ENCODE measurements around the gene PRPH2. TPM values are rescaled to one million over a fixed set of nuclear protein-coding genes. Genes with fewer than 3 reads are reported as not detected.
A peak's percentile ranks its signal among the peaks of the same experiment; 100 is the strongest.
"Not testable (repeated sequence)": the region's sequence is repeated elsewhere in the genome, so short reads cannot be mapped to it uniquely, and the experiment has no call there.

PRPH2 gene
- total and polyA plus RNA-seq, 2 donors (not counting 3 experiments of a cell fraction or from before 2014, with no cell fraction given), result 0.40 to 0.46 TPM

GRCh38 chr6:42702786-42703185 is 19.6 kb downstream of the PRPH2 start:
- H3K4me2 ChIP-seq (ENCODE audit: insufficient read depth, low read length); H2AFZ ChIP-seq (ENCODE audit: low read depth, low read length); BruUV-seq (replicated peaks); H3K9me3 ChIP-seq (replicated peaks; ENCODE audit: control insufficient read depth, insufficient read depth, low read length); H3K4me1 ChIP-seq (ENCODE audit: control insufficient read depth, extremely low read depth, insufficient read depth, low read length); H4K20me1 ChIP-seq (replicated peaks; ENCODE audit: control insufficient read depth, extremely low read depth, insufficient read depth, low read length); H3K27me3 ChIP-seq (ENCODE audit: control insufficient read depth in 2 of 2, insufficient read depth in 2 of 2, low read length in 2 of 2); H3K4me3 ChIP-seq (replicated peaks in 1 of 3; ENCODE audit: insufficient read depth in 1 of 3, low read depth in 1 of 3, low read length in 3 of 3); H3K36me3 ChIP-seq (ENCODE audit: control insufficient read depth in 2 of 2, extremely low read depth in 1 of 2, insufficient read depth in 2 of 2, low read length in 2 of 2); H3K9me1 ChIP-seq (replicated peaks; ENCODE audit: control insufficient read depth, extremely low read depth, insufficient read depth, low read length); intact Hi-C loops (cut with micrococcal nuclease); H3K9ac ChIP-seq (replicated peaks; ENCODE audit: extremely low read depth, insufficient read depth, low read length); H3K27ac ChIP-seq (ENCODE audit: insufficient read depth, low read depth, low read length); H3K79me2 ChIP-seq (ENCODE audit: control insufficient read depth, insufficient read depth, low read length); dilution Hi-C loops (cut with MboI; ENCODE audit: extremely low pct_ligation_motif_present, low sequenced_read_pairs); DNase-seq (ENCODE audit: low read depth, low spot score); FAIRE-seq: not testable (repeated sequence)
- ChIA-PET POLR2A (interaction anchor here (1.2 kb wide), 1 partner anchor 11 kb away, joined by 3 read pairs; no protein-coding TSS in a partner anchor), CTCF (interaction anchor here (0.7 to 2.5 kb wide), 3 partner anchors 10 to 23 kb away, joined by 3 to 6 read pairs (median 5); no protein-coding TSS in a partner anchor)

GRCh38 chr6:42702200-42702599 is 20.2 kb downstream of the PRPH2 start:
- H3K4me3 ChIP-seq (replicated peaks in 1 of 3; ENCODE audit: insufficient read depth in 1 of 3, low read depth in 1 of 3, low read length in 3 of 3), result no peak overlapping the region
- no peak overlapping the region for H2AFZ ChIP-seq (ENCODE audit: low read depth, low read length)
- TF ChIP-seq EZH2 (IDR thresholded peaks at IDR 0.05; ENCODE audit: borderline replicate concordance, low read depth, low read length, severe bottlenecking) (no peak), JUN (IDR thresholded peaks at IDR 0.05; ENCODE audit: borderline replicate concordance, insufficient read depth, insufficient read length, low read depth) (peak; percentile 29), GATA2 (IDR thresholded peaks at IDR 0.05; ENCODE audit: insufficient read depth, insufficient read length, low read depth, low read length) (peak; percentile 62), FOS (IDR thresholded peaks at IDR 0.05; ENCODE audit: borderline replicate concordance, insufficient read depth, low read length) (peak; percentile 70), MYC (IDR thresholded peaks at IDR 0.05; ENCODE audit: low read depth, low read length) (no peak)
- TF ChIP-seq, protein P1, sequence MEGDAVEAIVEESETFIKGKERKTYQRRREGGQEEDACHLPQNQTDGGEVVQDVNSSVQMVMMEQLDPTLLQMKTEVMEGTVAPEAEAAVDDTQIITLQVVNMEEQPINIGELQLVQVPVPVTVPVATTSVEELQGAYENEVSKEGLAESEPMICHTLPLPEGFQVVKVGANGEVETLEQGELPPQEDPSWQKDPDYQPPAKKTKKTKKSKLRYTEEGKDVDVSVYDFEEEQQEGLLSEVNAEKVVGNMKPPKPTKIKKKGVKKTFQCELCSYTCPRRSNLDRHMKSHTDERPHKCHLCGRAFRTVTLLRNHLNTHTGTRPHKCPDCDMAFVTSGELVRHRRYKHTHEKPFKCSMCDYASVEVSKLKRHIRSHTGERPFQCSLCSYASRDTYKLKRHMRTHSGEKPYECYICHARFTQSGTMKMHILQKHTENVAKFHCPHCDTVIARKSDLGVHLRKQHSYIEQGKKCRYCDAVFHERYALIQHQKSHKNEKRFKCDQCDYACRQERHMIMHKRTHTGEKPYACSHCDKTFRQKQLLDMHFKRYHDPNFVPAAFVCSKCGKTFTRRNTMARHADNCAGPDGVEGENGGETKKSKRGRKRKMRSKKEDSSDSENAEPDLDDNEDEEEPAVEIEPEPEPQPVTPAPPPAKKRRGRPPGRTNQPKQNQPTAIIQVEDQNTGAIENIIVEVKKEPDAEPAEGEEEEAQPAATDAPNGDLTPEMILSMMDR (IDR thresholded peaks at IDR 0.05; ENCODE audit: extremely low read depth in 1 of 2, insufficient read depth in 1 of 2, low read depth in 1 of 2, low read length in 2 of 2), result no peak
- FAIRE-seq (peak; percentile 63), DNase-seq (ENCODE audit: low read depth, low spot score) (peak; percentile 44)
- dilution Hi-C loops (cut with MboI; ENCODE audit: extremely low pct_ligation_motif_present, low sequenced_read_pairs), result no loop called here
- H3K27me3 ChIP-seq (ENCODE audit: control insufficient read depth in 2 of 2, insufficient read depth in 2 of 2, low read length in 2 of 2), result no peaks in the 10 kb centered on the region
- H3K27ac ChIP-seq (ENCODE audit: insufficient read depth, low read depth, low read length), result no peak overlapping the region
- ChIA-PET CTCF (interaction anchor here (0.7 to 2.5 kb wide), 3 partner anchors 10 to 24 kb away, joined by 3 to 6 read pairs (median 5); no protein-coding TSS in a partner anchor), POLR2A (interaction anchor here (1.2 kb wide), 1 partner anchor 10 kb away, joined by 3 read pairs; no protein-coding TSS in a partner anchor)
- no peaks in the 10 kb centered on the region for H3K9me3 ChIP-seq (replicated peaks; ENCODE audit: control insufficient read depth, insufficient read depth, low read length)
- no peaks in the 10 kb centered on the region for H3K9me1 ChIP-seq (replicated peaks; ENCODE audit: control insufficient read depth, extremely low read depth, insufficient read depth, low read length)
- BruUV-seq (replicated peaks), result no TSS peak
- H3K4me2 ChIP-seq (ENCODE audit: insufficient read depth, low read length), result no peak overlapping the region
- no peaks in the 10 kb centered on the region for H3K4me1 ChIP-seq (ENCODE audit: control insufficient read depth, extremely low read depth, insufficient read depth, low read length)
- intact Hi-C loops (cut with micrococcal nuclease), result no loop called here
- no peaks in the 10 kb centered on the region for H4K20me1 ChIP-seq (replicated peaks; ENCODE audit: control insufficient read depth, extremely low read depth, insufficient read depth, low read length)
- no peaks in the 10 kb centered on the region for H3K36me3 ChIP-seq (ENCODE audit: control insufficient read depth in 2 of 2, extremely low read depth in 1 of 2, insufficient read depth in 2 of 2, low read length in 2 of 2)
- H3K79me2 ChIP-seq (ENCODE audit: control insufficient read depth, insufficient read depth, low read length), result no peaks in the 10 kb centered on the region
- H3K9ac ChIP-seq (replicated peaks; ENCODE audit: extremely low read depth, insufficient read depth, low read length), result no peak overlapping the region

Measured in endothelial cell of umbilical vein (primary cell).